Spinal cord (tissue), 10 donors: ENCODE data around the gene DYSF. TPM values are rescaled to one million over a fixed set of nuclear protein-coding genes. Genes with fewer than 3 reads are reported as not detected.
"Not testable (repeated sequence)": the region's sequence is repeated elsewhere in the genome, so short reads cannot be mapped to it uniquely, and the experiment has no call there.

Experiments used
- DNase-seq, 6 donors: peaks; one replicate each; pipeline versions ENCODE4 v3.0.0 to v3.0.0-alpha.2; 2013 to 2015; ENCODE audit warnings: low spot score in 6 of 6, low read depth in 4 of 6
- H3K27ac ChIP-seq: one replicate; pipeline ENCODE4 v1.5.1; 2013; ENCODE audit warnings: low read depth, low read length, control low read depth
- H3K27me3 ChIP-seq: one replicate; pipeline ENCODE4 v1.6.1; 2013; ENCODE audit warnings: low read length; ENCODE audit not compliant: control insufficient read depth, insufficient read depth
- H3K36me3 ChIP-seq: one replicate; pipeline ENCODE4 v1.6.1; 2013; ENCODE audit warnings: low read length; ENCODE audit not compliant: control insufficient read depth, insufficient read depth
- H3K4me1 ChIP-seq: one replicate; pipeline ENCODE4 v1.6.1; 2013; ENCODE audit warnings: low read length; ENCODE audit not compliant: control insufficient read depth, insufficient read depth
- H3K4me3 ChIP-seq: one replicate; pipeline ENCODE4 v1.5.1; 2013; ENCODE audit warnings: low read depth, low read length, control low read depth
- H3K9me3 ChIP-seq: one replicate; pipeline ENCODE4 v1.6.1; 2013; ENCODE audit warnings: low read length; ENCODE audit not compliant: control insufficient read depth, insufficient read depth
- WGBS: methylation state at CpG from one replicate; pipeline ENCODE4 v1.1.5; 2013; ENCODE audit warnings: missing lambda C conversion rate; ENCODE audit not compliant: insufficient coverage; 5-methylcytosine and 5-hydroxymethylcytosine counted together
- polyA plus RNA-seq, 2 donors: library from polyadenylated mRNA; unstranded; fragments of 120-200 nt; gene quantifications; one replicate each; pipeline ENCODE4 v1.2.1, GENCODE V29; 2013; ENCODE audit not compliant: insufficient read length in 2 of 2
- total RNA-seq, 2 donors: library from RNA; depleted of rRNA in 1 of 2; stranded (reverse); fragments of 120-200 nt in 1 of 2; fragments of >200 nt in 1 of 2; gene quantifications; one replicate each; pipeline versions ENCODE4 v1.2.3 to v1.2.4, GENCODE V29; 2013 to 2014
- donor health status: healthy.

The DYSF gene
- total and polyA plus RNA-seq, 4 donors = 3.5 to 12.0 (median 6.7) TPM

DNA sequence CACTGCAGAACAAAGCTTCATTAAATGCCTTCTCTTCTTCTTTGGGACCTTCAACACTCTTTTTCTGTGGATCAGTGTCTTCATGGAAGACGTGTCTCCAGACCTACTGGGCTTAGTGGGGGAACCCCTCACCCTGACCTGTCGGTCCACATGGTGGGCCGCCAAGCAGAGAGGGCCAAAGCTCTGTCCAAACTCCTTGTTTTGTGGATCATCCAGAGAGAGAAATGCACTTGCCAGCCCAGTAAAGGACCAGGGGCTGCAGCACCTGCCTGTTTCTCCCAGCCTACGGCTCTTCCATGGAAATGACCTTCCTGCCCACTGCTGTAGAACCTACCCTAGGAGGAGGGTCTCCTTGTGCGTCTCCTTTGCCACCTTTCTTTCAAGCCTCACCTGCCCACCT, 25.9 kb downstream of the DYSF start:
- DNase-seq = no peak
- no peaks in the 10 kb centered on the region for H3K36me3 ChIP-seq
- no peak overlapping the region for H3K27ac ChIP-seq
- WGBS = 90% methylated on average over 5 of the region's 5 CpGs
- peaks cover 3% of the 10 kb centered on the region for H3K9me3 ChIP-seq
- no peaks in the 10 kb centered on the region for H3K27me3 ChIP-seq
- H3K4me1 ChIP-seq = peaks cover 4% of the 10 kb centered on the region
- no peak overlapping the region for H3K4me3 ChIP-seq

DNA sequence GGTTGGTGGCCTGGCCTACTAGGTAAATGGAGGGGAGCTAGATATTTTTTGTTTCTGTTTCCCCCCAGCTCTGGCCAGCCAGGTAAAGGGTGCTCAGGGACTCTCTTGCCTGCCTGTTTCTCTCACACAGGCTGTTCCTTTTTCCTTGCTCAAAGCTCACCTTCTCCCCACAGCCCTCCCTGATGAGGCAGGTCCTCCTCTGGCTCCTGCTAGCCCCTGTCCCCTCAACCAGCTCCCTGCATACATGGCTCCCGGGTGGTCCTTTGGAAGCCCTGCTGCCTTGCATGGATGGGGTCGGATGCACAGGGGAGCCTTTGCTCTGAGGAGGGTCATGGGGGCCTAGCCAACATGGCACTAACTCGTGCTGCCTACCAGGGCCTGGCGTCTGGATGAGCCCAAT, 27.8 kb downstream of the DYSF start:
- no peaks in the 10 kb centered on the region for H3K27me3 ChIP-seq
- 95% methylated on average over 4 of the region's 4 CpGs for WGBS
- peaks cover 4% of the 10 kb centered on the region for H3K4me1 ChIP-seq
- no peak overlapping the region for H3K4me3 ChIP-seq
- no peak for DNase-seq
- no peaks in the 10 kb centered on the region for H3K36me3 ChIP-seq
- peaks cover 3% of the 10 kb centered on the region for H3K9me3 ChIP-seq
- no peak overlapping the region for H3K27ac ChIP-seq

DNA sequence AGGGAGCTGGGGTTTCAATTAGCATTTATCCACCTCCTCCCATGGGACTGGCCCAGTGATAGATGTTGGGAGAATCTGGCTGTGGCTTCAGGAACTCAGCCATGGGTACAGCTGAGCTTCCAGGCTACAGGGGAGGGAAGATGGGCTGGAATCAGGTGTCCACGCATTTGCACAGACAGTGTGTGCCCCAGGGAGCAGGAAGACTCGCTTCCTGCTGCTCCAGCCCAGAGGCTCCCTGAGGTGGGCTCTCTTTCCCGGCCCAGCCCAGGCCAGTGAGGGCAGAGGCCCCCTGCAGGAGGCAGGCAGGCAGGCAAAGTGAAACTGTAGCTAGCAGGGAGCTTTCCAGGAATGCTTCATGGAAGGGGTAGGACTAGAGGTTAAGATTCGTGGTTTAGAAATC, 28.7 kb downstream of the DYSF start:
- no peaks in the 10 kb centered on the region for H3K27me3 ChIP-seq
- no peaks in the 10 kb centered on the region for H3K36me3 ChIP-seq
- no peak overlapping the region for H3K27ac ChIP-seq
- WGBS = 53% methylated on average over 4 of the region's 4 CpGs
- peaks cover 3% of the 10 kb centered on the region for H3K9me3 ChIP-seq
- no peak for DNase-seq
- no peak overlapping the region for H3K4me3 ChIP-seq
- H3K4me1 ChIP-seq = peaks cover 4% of the 10 kb centered on the region

DNA sequence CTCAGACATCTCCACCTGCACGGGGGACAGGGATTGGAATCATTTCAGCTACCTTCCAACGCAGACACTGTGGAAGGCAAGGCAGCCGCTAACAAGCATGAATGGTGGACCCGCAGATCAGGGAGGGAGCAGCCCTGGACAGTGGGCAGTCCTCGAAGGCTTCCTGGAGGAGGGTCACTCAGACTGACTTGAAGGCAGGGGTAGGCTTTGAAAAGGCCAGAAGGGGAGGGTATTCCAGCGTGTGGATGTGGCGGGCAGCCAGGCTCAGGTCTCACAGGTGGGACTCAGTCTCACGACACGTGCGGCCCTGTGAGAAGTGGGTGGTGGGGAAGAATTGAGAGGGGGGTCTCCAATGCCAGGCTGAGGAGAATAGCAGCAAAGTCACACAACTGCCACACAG, 29.9 kb downstream of the DYSF start:
- Histone ChIP-seq H3K9me3 (no peaks in the 10 kb centered on the region), H3K36me3 (no peaks in the 10 kb centered on the region), H3K27ac (no peak overlapping the region), H3K4me3 (no peak overlapping the region), H3K4me1 (peaks cover 4% of the 10 kb centered on the region), H3K27me3 (no peaks in the 10 kb centered on the region)
- DNase-seq = no peak
- 94% methylated on average over 6 of the region's 10 CpGs for WGBS

DNA sequence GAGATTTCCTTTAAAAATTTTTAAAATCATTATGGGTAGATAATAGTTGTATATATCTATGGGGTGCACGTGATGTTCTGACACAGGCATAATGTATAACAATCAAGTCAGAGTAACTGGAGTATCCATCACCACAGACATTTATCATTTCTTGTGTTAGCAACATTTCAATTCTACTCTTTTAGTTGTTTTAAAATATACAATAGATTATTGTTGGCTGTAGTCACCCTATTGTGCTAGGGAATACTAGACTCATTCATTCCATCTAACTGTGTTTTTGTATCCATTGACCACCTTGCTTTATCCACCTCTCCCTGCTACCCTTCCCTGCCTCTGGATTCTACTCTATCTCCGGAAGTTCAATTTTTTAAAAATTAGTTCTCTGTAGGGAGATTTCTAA, 31.0 kb downstream of the DYSF start:
- Histone ChIP-seq H3K4me3 (no peak overlapping the region), H3K27me3 (no peaks in the 10 kb centered on the region), H3K9me3 (no peaks in the 10 kb centered on the region), H3K4me1 (peaks cover 4% of the 10 kb centered on the region), H3K27ac (no peak overlapping the region), H3K36me3 (no peaks in the 10 kb centered on the region)
- no peak for DNase-seq
- no CpG with 5 or more reads among the region's 2 CpGs for WGBS

DNA sequence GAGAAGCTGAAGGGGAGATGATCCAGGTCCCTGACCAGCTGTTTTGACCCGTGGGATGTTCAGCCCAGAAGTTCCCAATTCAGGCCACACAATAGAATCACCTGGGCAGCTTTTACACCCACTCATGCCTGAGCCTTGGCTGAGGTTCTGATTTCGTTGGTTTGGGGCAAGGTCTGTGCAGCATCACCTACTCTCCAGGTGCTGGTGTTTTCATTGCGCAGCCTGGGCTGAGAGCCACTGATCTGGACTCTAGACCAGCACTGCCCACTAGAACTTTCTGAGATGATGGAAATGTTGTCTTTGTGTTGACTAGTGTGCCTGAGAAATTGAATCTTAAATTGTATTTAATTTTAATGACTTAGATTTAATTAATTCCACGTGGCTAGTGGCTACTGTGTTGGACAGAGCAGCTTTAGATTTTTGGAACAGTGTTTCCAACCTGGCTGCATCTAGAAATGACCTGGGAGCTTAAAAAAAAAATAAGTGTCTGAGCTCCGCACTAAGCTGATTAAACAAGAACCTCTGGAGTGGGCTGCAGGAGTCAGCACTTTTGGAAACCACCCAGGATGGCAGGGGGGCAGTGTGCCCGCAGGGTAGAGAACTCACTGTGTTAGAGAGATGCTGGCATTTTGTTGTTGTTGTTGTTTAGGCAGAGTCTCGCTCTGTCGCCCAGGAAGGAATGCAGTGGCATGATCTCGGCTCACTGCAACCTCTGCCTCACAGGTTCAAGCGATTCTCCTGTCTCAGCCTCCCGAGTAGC, 33.7 kb downstream of the DYSF start:
- Histone ChIP-seq H3K4me1 (peaks cover 2% of the 10 kb centered on the region), H3K9me3 (no peaks in the 10 kb centered on the region), H3K36me3 (no peaks in the 10 kb centered on the region), H3K27me3 (no peaks in the 10 kb centered on the region), H3K27ac (no peak overlapping the region), H3K4me3 (no peak overlapping the region)
- 84% methylated on average over 7 of the region's 11 CpGs for WGBS
- DNase-seq = no peak

DNA sequence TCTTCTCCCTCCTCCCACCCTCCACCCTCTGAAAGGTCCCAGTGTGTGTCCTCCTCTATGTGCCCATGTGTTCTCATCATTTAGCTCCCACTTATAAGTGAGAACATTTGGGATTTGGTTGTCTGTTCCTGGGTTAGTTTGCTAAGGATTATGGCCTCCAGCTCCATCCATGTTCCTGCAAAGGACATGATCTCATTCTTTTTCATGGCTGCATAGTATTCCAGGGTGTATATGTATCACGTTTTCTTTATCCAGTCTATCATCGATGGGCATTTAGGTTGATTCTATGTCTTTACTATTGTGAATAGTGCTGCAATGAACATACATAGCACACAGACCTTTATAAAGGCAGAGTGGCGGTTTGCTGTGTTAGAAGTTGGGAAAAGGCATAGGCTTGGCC, 38.2 kb downstream of the DYSF start:
- H3K36me3 ChIP-seq, H3K27ac ChIP-seq, DNase-seq, H3K4me1 ChIP-seq, H3K4me3 ChIP-seq, H3K27me3 ChIP-seq, H3K9me3 ChIP-seq: not testable (repeated sequence)
- 100% methylated on average over 1 of the region's 3 CpGs for WGBS

DNA sequence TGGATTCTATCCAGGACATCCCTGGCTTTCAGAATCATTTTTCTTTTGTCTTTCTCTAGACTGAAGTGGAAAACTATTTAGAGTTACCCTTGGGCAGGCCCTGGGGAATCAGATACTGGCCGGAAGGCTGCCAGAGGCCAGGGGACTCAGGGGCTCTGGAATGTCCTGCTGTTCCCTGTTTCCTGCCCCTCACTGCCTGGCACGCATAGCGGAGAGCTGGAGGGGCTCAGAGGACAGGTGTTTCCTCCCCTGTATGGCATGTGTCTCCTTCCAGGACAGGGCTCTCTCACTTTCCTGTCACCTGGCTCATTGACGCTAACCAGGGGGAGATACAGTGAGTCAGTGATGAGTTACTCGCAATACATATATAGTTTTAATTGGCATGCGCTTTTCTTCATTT, 38.8 kb downstream of the DYSF start:
- Histone ChIP-seq H3K9me3 (no peaks in the 10 kb centered on the region), H3K4me3 (no peak overlapping the region), H3K4me1 (no peaks in the 10 kb centered on the region), H3K27me3 (no peaks in the 10 kb centered on the region), H3K36me3 (no peaks in the 10 kb centered on the region), H3K27ac (no peak overlapping the region)
- WGBS = 55% methylated on average over 3 of the region's 6 CpGs
- DNase-seq = no peak

DNA sequence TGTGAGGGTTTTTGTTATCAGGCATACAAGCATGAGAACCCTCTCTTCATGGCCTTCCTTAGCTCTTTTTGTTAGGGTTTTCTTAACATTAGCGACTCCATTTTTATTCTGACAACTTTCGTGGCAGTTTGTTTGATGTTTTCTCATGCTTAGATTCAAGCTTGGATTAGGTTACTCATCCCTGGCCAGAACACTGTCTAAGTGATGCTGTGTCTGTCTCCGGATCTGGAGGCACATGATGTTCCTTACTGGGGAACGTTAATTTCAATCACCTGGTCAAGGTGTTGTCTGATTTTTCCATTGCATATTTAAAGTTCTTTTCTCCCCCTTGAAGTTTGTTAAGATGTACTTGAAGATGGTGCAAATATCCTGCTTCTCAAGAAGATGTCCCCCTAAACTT, 40.7 kb downstream of the DYSF start:
- 71% methylated on average over 2 of the region's 4 CpGs for whole genome bisulfite sequencing
- H3K27ac ChIP-seq = no peak overlapping the region
- DNase-seq = no peak
- no peaks in the 10 kb centered on the region for H3K27me3 ChIP-seq
- no peaks in the 10 kb centered on the region for H3K9me3 ChIP-seq
- no peaks in the 10 kb centered on the region for H3K36me3 ChIP-seq
- H3K4me1 ChIP-seq = no peaks in the 10 kb centered on the region
- no peak overlapping the region for H3K4me3 ChIP-seq

DNA sequence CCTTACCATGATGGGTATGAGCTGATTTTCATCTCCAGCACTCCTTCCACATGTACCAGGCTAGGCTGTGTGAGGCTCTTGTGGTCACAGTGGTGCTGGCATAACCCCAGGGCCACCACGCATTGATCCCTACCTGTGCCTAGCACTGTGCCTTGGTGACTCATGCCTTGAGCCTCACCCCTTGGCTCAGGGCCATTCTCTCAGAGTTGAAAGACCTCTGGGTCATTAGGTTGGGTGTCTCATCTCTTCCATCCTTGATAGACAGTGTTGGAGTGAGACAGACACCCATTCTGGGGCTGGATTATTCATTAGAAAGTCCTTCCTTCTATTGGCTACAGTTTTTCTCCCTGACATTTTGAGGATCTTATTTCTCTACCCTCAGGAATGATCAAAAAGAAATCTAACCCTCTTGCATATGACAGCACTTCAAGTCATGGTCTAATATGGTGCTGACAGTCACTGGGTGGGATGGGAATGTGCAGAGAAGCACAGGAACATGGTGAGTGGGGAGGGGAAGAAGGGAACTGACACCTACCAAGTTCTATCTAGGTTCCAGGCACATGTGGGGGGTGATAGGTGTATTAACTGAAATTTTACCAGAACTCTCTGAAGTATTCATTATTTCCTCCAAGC, 41.3 kb downstream of the DYSF start:
- Histone ChIP-seq H3K4me3 (no peak overlapping the region), H3K4me1 (peaks cover 2% of the 10 kb centered on the region), H3K27ac (no peak overlapping the region), H3K27me3 (no peaks in the 10 kb centered on the region), H3K9me3 (no peaks in the 10 kb centered on the region), H3K36me3 (no peaks in the 10 kb centered on the region)
- 100% methylated on average over 1 of the region's 1 CpG for WGBS
- DNase-seq = no peak
